GM19455 (cell line): ENCODE results near the gene CDK6.

Experiments used
- ATAC-seq: cut with Tn5 transposase; IDR thresholded peaks from one replicate; pipeline ENCODE4 v1.9.1; 2021; ENCODE audit not compliant: unreplicated experiment

CDK6 gene

DNA sequence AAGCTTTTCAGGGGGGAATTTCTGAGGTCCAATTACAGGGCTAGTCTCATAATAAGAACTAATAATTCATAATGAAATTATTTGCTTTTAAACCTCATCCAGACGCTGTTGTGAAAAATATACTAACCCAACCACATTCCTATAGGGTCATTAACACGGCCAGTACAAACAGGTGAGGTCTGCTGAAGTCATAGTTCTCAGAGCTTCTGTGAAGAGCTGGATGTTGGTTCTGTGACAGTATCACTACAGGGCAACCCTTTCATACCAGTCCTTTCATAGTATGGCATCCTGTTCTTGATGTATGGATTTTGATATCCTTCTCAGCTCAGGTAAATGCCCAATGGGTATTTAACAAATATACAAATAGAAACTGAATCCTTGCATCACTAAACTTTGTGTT, 183.8 kb downstream of the CDK6 start:
- ATAC-seq = no peak

DNA sequence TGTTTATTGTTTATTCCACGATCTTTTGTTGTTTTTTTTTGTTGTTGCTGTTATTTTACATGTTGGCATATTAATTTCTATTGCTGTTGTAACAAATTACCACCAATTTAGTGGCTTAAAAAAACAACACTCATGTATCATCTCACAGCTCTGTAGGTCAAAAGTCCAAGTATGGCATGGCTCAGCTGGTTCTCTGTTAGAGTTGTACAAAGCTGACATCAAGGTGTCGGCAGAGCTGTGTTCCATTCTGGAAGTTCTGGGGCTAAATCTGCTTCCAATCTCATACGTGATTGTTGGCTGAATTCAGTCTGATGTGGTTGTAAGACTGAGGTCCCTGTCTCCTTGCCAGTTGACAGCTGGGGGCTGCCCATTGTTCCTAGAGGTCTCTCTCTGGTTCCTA, 186.0 kb downstream of the CDK6 start:
- ATAC-seq = no peak

DNA sequence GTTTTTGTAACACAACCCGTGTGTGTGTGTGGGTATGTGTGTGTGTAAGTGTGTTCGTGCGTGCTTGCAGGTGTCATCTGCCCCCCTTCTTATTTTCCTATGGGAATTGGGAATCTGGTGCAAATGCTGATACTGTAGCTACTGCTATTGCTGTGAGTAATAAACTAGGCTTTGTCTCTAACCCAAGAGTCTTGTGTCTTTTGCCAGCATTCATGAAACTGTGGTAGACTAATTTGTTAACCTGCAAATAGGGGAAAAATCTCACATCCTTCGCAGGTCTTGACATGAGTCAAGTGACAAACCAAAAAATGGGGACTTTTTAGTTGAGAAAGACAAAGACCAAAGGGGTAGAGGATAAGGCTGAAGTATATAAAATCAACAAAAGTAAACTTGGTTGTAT, 188.3 kb downstream of the CDK6 start:
- peak; percentile 53 for ATAC-seq

DNA sequence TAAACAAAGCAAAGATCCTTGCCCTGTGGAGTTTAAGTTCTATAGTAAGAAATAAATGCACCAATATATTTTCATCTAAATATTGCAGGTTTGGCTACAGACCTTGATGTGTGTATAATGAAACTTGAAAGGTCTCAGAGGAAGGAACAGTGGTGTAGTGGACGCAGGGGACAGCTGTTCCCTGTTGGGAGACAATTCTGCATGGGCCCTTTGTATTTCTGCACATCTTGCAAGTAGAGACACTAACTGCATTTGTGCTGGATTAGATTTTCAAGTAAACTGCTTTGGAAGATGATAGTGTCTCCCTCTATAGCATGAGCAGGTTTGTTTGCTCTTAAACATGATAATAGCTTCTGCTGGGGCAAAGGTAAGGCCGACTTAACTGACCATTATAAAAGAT, 188.7 kb downstream of the CDK6 start:
- ATAC-seq = no peak

DNA sequence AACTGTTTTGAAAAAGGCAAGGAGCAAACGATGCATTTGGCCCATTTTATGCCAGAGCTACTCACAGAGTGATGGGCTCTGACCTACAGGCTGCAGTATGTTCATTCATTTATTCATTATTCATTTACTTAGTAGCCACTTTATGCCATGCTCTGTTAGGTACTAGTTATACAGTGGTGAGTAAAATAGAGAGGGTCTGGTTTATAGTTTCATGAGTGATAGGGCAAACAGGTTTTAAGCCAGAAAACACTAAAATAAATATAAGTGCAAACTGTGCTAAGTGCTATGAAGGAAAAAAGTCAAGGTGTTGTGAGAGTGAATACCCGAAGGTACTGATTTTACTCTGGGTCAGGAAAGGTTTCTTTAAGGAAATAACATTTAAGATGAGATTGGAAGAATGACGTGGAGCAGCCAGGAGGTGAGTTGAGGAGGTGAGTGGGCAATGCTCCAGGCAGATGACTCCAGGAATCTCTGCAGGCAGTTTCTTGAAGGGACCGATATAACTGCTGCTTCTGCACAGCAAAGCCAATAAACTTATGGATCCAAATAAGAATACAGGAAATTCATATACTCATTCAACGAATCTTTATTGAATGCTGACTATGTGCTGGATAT, 189.3 kb downstream of the CDK6 start:
- ATAC-seq = no peak

DNA sequence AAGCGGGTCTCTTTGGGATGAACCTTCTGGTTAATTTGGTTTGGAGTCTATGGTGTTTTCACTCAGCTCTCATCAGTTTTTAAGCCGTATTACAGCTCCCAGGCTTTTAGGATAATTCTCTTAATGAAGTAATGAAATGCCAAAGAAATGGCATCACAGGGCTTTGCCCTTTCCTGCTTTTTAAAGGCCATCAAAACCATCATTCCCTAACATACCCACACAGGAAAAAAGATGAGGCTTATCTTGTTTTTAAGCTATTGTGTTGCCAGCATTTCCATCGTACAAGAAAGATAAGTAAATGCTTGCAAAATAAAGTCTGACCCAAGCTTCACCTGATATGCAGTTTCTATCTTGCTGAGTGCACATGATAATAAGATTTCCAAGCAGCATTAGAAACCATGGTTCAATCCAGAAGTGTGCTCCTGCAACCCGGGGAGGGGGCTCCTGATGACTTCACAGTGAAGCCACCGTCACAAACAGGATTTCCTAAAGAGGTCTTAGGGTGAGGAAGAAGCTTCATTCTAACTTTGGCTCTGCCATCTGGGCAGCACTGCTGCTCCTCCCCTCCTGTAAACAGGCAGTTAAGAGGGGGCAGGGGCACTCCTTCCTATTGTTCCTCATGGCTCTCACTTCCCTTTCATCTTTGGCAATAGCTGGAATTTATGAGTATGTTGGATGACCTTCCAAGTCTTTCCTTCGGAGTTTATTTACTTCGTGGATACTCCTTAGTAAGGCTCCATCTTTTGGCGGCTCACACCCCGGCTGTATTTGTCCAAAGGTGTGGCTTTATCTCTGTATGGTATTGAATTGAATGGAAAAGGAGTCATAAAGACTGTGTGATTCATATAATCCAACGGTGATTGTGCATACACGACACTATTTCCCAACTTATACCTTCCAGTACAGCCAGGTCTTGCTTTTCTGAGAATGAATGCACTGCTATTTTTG, 191.0 kb downstream of the CDK6 start:
- no peak for ATAC-seq

DNA sequence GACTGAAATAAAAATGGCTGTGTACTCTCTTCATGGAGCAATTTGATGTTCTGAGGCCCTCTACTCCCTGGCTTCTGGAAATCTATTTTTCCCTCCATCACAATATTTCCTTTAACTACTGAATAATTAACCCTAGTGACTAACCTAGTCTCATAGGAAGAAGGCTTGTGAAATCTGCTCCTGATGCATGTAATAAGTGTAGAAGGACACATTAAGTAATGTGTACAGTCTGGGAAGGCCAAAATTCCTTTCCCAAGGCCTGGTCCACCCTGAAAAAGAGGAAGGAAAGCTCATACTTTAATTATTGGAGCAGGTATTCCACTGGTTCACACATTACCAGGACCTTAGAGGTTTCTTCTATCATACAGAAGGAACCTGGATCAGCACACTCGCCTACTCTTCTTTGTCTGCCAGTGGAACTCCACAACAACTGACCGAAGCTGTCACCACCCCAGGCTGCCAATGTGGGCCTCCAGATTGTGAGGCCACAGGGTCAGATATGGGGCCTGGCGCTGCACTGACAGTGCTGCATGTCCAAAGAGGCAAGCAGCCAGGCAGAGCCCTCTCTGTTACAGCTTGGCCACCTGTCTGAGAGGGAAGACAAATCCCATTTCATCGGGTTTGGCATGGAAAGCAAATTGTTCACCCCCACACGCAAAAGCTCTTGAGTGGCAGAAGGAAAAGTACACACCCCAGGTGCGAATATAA, 191.8 kb downstream of the CDK6 start:
- no peak for ATAC-seq

DNA sequence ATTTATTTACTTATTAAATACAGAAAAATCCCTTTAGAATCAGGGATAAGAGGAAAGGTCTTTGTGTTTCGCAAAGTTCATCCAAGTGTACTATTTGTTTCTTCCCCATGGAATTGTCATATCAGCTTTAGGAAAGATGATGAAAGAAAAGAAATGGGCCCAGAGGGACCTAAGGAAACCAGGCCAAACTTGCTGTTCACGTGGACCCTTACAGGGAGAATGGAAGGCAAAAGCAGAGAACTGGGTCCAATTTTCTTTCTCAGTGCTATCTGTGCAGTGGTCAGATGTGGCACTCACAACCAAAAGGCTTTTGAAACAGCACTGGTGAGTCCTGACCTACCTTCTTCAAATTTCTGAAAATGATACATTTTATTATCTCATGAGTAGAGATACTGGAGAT, 192.6 kb downstream of the CDK6 start:
- no peak for ATAC-seq

DNA sequence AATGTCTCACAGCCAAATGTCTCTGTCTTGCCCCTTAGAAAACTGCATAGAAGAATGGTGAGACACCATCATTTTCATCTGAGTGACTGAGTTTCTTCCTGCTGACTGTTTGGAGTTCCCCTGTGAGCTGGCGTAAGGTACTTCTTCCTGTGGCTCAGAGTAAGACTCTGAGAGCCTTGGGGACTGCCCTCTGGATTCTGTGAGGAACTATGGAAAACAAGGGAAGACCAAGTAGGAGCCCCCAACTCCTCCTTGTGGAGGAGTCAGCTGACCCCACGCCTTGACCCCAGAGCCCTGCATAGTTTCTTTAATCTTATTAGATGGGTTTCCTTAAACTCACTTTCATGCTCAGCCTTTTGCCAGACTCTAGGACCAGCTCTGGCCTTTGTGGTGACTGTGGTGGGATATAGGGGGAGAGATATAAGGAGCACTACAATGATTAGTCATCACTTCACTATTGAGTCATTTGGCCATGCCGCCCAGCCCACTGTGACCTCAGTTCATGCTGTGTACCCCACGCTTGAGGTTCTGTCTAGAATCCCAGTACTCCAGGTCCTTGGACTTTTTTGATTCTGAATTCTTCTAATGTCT, 194.4 kb downstream of the CDK6 start:
- ATAC-seq = peak; percentile 85

DNA sequence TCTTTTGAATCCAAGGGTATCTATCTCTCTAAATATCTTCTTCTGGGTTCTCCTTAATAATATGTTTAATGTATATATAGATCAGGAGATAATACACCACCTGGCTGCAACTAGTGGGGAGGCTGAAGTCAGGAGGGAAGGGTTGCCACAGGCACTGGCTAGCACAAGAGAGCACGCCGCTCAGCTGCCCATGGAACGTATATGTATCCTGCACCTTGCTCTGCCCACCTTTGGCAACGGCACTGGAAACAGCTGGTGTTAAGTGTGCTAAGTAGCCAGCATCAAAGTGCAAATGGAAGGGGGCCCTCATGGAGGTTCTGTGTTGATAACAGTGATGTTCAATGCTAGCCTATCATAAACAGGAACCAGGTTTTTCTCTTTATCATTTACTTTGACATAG, 196.4 kb downstream of the CDK6 start:
- ATAC-seq = no peak

DNA sequence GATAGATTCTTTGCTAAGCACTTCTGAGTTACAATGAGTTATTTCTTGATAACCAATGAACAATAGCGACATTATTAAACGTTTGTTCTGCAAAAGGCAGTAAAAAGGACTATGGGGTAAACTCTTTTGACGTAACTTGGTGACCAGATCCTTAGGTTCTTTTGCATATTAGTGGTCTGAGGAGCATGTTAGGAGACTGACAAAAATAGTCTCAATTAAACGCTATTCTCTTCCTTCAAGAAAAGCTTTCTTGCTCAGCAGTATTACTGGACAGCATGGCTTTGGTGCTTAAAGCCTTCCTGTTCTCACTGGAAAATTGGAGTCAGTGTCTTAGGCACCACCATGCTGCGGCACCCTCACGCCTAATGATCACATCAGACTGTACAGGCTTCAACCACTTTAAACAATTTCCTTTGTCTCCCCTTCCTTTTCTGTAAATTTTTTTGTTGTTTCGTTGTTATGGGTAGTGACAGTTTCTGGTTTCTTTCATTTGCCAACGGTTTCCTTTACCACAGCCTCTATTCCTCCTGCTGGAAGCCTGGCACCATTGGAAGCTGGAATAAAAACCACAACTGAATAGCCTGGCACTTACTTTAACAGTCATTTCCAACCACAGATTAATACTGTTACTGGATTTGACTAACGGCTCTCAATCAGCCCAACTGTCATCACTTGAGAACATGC, 197.0 kb downstream of the CDK6 start:
- ATAC-seq = no peak

DNA sequence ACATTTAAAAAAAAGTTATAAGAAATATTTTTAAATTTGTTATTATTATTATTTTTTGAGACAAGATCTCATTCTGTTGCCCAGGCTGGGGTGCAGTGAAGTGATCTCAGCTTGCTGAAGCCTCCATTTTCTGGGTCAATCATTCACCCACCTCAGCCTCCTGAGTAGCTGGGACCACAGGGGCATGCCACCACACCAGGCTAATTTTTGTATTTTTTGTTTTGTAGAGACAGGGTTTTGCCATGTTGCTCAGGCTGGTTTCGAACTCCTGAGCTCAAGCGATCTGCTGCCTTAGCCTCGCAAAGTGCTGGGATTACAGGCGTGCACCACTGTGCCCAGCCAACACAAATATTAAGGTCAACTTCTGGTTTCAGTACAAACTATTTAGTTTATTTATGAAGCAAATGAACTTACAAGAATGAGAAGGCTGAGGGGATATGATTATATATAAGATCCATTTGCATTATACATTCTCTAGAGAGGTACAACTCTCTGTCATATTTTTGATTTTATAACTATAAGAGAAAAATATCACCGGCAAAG, 200.3 kb downstream of the CDK6 start:
- ATAC-seq = no peak

DNA sequence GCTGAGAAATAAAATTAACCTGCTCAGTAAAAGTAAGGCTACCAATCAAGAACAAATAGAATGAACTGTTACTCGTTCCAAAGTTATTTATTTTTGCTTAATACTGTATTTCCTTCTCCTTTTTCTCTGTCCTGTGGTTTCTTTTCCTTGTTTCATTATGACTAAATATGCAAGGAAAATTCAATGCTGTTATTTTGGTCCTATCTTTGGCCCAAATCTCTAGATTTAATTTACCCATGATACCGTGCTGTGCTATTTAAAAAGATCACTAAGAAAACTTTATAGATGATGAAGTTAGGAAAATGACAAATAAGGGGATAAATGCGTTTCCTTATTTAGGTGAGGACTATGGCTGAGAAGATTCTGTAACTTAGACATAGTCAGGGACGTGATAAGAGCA, 200.8 kb downstream of the CDK6 start:
- no peak for ATAC-seq

DNA sequence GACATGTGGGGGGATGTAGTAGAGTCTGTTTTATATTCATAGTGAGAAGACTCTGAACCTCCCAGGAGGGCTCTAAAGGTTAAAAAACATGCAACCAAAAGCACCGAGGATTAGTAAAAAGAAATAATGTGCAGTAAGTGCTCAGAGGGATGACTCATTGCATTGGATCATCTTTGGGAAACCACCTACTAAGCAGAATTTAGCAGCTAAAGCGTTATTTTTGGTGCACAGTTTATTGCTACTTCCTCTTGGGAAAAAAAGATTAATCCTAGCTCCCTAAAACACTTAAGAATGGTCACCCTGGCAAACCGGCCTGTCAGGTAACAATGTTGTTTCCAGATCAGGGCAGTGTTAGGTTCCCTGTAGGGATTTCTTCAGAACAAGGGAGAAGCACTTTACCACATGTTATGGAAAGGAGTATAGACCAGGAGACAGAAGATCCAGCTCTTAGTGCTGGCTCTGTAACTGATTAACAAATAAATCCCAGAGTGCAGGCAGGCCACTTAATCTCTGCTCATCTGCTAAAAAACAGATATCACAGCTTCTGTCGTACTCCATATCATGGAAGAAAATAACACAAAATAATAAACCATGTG, 201.4 kb downstream of the CDK6 start:
- ATAC-seq = no peak

DNA sequence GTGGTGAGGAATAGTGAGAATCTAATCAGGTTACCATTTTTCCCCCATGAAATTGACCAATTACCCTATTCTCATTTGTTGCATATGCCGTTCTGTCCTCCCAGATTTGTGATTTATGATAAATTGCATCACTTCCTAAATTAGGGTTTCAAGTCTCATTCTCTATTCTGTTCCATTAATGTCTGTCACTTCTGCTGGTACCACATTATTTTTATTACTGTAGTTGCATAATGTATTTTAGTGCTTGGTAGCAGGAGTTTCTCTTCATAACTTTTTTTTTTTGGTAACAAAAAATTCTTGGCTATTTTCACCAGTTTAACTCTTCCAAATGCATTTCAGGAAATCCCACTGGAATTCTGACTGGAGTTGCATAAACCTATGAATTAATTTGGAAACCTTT, 202.2 kb downstream of the CDK6 start:
- ATAC-seq = no peak

DNA sequence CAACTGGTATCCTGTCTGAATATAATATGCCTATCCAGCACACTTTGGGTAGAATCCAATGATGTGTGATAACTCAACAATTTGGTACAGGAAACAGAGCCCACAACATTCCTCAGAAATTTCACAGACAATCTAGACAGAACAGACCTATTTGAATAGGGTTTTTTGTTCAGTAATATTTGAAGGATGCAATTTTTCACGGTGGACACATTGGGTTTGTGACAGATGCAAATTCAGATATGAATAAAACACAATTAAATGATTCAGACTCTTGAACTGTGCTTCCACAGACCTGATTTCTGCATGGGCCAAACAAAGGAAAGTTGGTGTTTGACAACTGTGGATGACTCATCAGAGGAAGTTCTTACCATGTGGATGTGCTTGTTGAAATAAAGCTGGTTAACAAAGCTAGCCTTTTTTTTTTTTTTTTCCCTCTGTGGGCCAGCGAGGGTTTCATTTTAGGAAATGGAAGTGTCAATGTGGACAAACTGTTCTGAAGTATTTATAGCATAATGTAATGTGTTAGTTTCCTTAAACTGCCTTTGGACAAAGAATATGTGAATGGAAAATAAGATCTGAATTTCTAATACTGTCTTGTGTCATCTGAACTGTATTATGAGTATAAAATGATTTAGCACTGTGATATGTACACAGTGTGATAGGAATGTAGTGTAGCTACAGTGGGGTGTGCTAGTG, 203.0 kb downstream of the CDK6 start:
- ATAC-seq = no peak

DNA sequence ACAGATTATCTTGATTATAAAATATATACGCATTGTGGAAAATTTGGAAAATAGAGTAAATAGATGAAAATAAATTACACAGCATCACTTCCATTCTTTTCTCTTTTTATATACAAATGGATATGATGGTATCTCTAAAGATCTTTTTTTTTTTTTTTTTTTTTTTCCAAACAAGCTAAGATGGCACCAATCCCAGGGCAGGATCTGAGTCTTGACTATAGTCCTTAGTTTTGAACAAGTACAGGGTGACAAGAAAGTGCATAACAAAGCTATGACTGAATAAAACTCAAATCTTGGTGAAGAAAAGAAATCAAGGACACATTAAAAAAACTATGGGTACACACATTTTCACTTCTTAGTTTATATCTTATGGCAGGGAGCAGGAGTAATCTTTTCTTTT, 203.6 kb downstream of the CDK6 start:
- no peak for ATAC-seq

DNA sequence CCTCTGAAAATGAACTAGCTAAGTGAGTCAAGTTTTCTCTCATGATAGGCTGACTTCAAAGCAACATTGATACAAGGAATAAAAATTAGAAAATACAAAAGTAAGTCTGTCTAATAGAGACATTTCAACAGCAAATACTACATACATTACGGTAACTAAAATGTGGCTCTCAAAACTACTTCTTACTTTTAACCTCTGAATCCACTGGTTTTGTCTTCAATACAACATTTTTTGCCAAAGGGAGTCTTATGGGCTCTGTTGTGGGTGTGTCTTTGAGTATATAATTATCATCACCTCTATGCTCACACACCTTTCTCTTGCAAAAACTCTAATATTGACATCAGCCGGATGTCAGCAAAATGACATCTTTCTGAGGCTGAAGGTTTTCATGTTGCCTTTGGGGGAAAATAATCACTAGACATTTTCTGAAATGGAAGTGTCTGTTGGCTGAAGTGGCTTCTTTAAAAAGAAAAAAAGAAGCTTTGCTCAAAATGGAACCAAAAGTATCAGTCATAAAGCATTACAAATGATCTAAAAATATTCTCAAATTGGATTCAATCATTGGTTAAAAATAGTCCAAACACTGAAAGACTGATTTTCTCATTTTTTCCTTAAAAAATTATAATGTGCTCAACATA, 204.4 kb downstream of the CDK6 start:
- peak; percentile 20 for ATAC-seq
